ENCODE results near the gene BOLA1. TPM values are rescaled to one million over a fixed set of nuclear protein-coding genes. Genes with fewer than 3 reads are reported as not detected.

BOLA1 gene
- total and polyA plus RNA-seq, 2 donors (not counting 3 experiments of a cell fraction or from before 2014, with no cell fraction given): 10.8 to 12.2 TPM

DNA sequence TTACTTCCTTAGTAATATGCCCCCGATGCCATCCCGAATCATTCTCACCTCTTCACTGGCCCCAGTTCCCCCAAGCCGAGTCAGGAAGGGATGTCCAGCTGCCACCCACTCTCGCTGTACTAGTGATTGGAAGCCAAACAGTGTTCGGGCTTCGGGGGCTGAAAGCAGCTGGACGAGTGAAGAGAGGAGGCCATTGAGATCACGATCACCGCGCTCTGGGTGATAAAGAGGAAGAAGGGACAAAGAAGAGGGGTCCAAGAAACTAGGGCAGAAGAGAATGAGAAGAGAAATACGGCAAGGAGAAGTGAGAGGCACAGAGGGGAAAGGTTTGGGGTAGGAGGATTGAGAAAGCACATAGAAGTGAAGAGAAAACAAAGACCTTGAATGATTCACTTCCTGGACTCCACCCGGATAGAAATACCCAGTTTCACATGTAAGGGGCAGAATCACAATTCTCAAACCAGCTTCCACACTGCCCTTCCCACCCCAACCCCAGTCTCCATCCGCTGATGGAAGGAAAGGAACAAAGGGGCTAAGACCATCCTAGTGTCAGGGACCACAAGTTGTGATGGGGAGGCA is 31.9 kb downstream of the BOLA1 start:
- peak overlapping the region; percentile 32 for H3K4me2 ChIP-seq (ENCODE audit: insufficient read depth, low read length)

DNA sequence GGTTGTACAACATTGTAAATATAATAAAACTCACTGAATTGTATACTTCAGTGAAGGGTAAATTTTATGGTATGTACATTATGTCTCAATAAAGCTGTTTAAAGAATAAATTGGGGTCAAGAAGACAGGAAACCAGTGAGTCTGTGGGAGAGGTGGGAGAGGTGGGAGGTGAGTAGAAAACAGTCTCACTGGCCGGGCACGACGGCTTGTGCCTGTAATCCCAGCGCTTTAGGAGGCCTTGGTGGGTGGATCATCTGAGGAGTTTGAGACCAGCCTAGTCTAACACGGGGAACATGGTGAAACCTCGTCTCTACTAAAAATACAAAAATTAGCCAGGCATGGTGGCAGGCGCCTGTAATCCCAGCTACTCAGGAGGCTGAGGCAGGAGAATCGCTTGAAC is 33.1 kb downstream of the BOLA1 start:
- intact Hi-C loops (cut with micrococcal nuclease): no loop called here
- dilution Hi-C loops (cut with MboI; ENCODE audit: extremely low pct_ligation_motif_present, low sequenced_read_pairs): no loop called here
- TF ChIP-seq FOS (IDR thresholded peaks at IDR 0.05; ENCODE audit: borderline replicate concordance, insufficient read depth, low read length) (no peak), JUN (IDR thresholded peaks at IDR 0.05; ENCODE audit: borderline replicate concordance, insufficient read depth, insufficient read length, low read depth) (no peak), GATA2 (IDR thresholded peaks at IDR 0.05; ENCODE audit: insufficient read depth, insufficient read length, low read depth, low read length) (no peak), EZH2 (IDR thresholded peaks at IDR 0.05; ENCODE audit: borderline replicate concordance, low read depth, low read length, severe bottlenecking) (no peak), POLR2AphosphoS5 (IDR thresholded peaks at IDR 0.05; ENCODE audit: insufficient read depth, low read depth, low read length) (no peak), POLR2A (IDR thresholded peaks at IDR 0.05; ENCODE audit: low read depth, low read length) (no peak), MYC (IDR thresholded peaks at IDR 0.05; ENCODE audit: low read depth, low read length) (no peak)
- TF ChIP-seq, protein P1, sequence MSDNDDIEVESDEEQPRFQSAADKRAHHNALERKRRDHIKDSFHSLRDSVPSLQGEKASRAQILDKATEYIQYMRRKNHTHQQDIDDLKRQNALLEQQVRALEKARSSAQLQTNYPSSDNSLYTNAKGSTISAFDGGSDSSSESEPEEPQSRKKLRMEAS (IDR thresholded peaks at IDR 0.05; ENCODE audit: insufficient read depth, insufficient read length): no peak
- TF ChIP-seq, protein P2, sequence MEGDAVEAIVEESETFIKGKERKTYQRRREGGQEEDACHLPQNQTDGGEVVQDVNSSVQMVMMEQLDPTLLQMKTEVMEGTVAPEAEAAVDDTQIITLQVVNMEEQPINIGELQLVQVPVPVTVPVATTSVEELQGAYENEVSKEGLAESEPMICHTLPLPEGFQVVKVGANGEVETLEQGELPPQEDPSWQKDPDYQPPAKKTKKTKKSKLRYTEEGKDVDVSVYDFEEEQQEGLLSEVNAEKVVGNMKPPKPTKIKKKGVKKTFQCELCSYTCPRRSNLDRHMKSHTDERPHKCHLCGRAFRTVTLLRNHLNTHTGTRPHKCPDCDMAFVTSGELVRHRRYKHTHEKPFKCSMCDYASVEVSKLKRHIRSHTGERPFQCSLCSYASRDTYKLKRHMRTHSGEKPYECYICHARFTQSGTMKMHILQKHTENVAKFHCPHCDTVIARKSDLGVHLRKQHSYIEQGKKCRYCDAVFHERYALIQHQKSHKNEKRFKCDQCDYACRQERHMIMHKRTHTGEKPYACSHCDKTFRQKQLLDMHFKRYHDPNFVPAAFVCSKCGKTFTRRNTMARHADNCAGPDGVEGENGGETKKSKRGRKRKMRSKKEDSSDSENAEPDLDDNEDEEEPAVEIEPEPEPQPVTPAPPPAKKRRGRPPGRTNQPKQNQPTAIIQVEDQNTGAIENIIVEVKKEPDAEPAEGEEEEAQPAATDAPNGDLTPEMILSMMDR (IDR thresholded peaks at IDR 0.05; ENCODE audit: extremely low read depth in 1 of 2, insufficient read depth in 1 of 2, low read depth in 1 of 2, low read length in 2 of 2): no peak
- no peak overlapping the region for H3K4me3 ChIP-seq (replicated peaks in 1 of 3; ENCODE audit: insufficient read depth in 1 of 3, low read depth in 1 of 3, low read length in 3 of 3)
- H3K9ac ChIP-seq (replicated peaks; ENCODE audit: extremely low read depth, insufficient read depth, low read length): no peak overlapping the region
- no peaks in the 10 kb centered on the region for H3K9me3 ChIP-seq (replicated peaks; ENCODE audit: control insufficient read depth, insufficient read depth, low read length)
- H3K36me3 ChIP-seq (ENCODE audit: control insufficient read depth in 2 of 2, extremely low read depth in 1 of 2, insufficient read depth in 2 of 2, low read length in 2 of 2): no peaks in the 10 kb centered on the region
- H4K20me1 ChIP-seq (replicated peaks; ENCODE audit: control insufficient read depth, extremely low read depth, insufficient read depth, low read length): no peaks in the 10 kb centered on the region
- no peaks in the 10 kb centered on the region for H3K27me3 ChIP-seq (ENCODE audit: control insufficient read depth in 2 of 2, insufficient read depth in 2 of 2, low read length in 2 of 2)
- DNase-seq (ENCODE audit: low read depth, low spot score): no peak
- H3K79me2 ChIP-seq (ENCODE audit: control insufficient read depth, insufficient read depth, low read length): no peaks in the 10 kb centered on the region
- H3K4me1 ChIP-seq (ENCODE audit: control insufficient read depth, extremely low read depth, insufficient read depth, low read length): peaks cover 31% of the 10 kb centered on the region
- H3K4me2 ChIP-seq (ENCODE audit: insufficient read depth, low read length): no peak overlapping the region
- ChIA-PET POLR2A (no interaction called here), CTCF (interaction anchor here (1.6 kb wide), 1 partner anchor 9 kb away, joined by 5 read pairs; no protein-coding TSS in a partner anchor)
- H3K9me1 ChIP-seq (replicated peaks; ENCODE audit: control insufficient read depth, extremely low read depth, insufficient read depth, low read length): no peaks in the 10 kb centered on the region
- H2AFZ ChIP-seq (ENCODE audit: low read depth, low read length): no peak overlapping the region
- FAIRE-seq: no peak
- no peak overlapping the region for H3K27ac ChIP-seq (ENCODE audit: insufficient read depth, low read depth, low read length)
- BruUV-seq (replicated peaks): no TSS peak

More for the DNA sequence above, 31.9 kb downstream of the BOLA1 start:
- no peaks in the 10 kb centered on the region for H4K20me1 ChIP-seq (replicated peaks; ENCODE audit: control insufficient read depth, extremely low read depth, insufficient read depth, low read length)
- peaks cover 10% of the 10 kb centered on the region for H3K79me2 ChIP-seq (ENCODE audit: control insufficient read depth, insufficient read depth, low read length)
- FAIRE-seq (peak; percentile 85), DNase-seq (ENCODE audit: low read depth, low spot score) (peak; percentile 14)
- CTCF ChIA-PET: no interaction called here
- BruUV-seq (replicated peaks): no TSS peak
- dilution Hi-C loops (cut with MboI; ENCODE audit: extremely low pct_ligation_motif_present, low sequenced_read_pairs): no loop called here
- no peaks in the 10 kb centered on the region for H3K9me3 ChIP-seq (replicated peaks; ENCODE audit: control insufficient read depth, insufficient read depth, low read length)
- POLR2A ChIA-PET: no interaction called here
- peaks cover 27% of the 10 kb centered on the region for H3K4me1 ChIP-seq (ENCODE audit: control insufficient read depth, extremely low read depth, insufficient read depth, low read length)
- no peaks in the 10 kb centered on the region for H3K9me1 ChIP-seq (replicated peaks; ENCODE audit: control insufficient read depth, extremely low read depth, insufficient read depth, low read length)
- H2AFZ ChIP-seq (ENCODE audit: low read depth, low read length): peak overlapping the region; percentile 37
- TF ChIP-seq FOS (IDR thresholded peaks at IDR 0.05; ENCODE audit: borderline replicate concordance, insufficient read depth, low read length) (peak; percentile 48), EZH2 (IDR thresholded peaks at IDR 0.05; ENCODE audit: borderline replicate concordance, low read depth, low read length, severe bottlenecking) (no peak)
- H3K27ac ChIP-seq (ENCODE audit: insufficient read depth, low read depth, low read length): peak overlapping the region; percentile 36
- H3K27me3 ChIP-seq (ENCODE audit: control insufficient read depth in 2 of 2, insufficient read depth in 2 of 2, low read length in 2 of 2): no peaks in the 10 kb centered on the region
- no peak overlapping the region for H3K4me3 ChIP-seq (replicated peaks in 1 of 3; ENCODE audit: insufficient read depth in 1 of 3, low read depth in 1 of 3, low read length in 3 of 3)
- no peak overlapping the region for H3K9ac ChIP-seq (replicated peaks; ENCODE audit: extremely low read depth, insufficient read depth, low read length)
- peaks cover 0 to 1% of the 10 kb centered on the region in 2 experiments for H3K36me3 ChIP-seq (ENCODE audit: control insufficient read depth in 2 of 2, extremely low read depth in 1 of 2, insufficient read depth in 2 of 2, low read length in 2 of 2)
- intact Hi-C loops (cut with micrococcal nuclease): no loop called here

Data from endothelial cell of umbilical vein (primary cell).